Loucy (cell line): ENCODE measurements around the gene MYL5.

Source experiments
- H2AFZ ChIP-seq: fragments of 200-600 bp; sonication (generic); 2 replicates; pipeline ENCODE4 v1.6.0; 2016; ENCODE audit warnings: antibody characterized with exemption, mild to moderate bottlenecking, low read length, moderate library complexity
- H3F3A ChIP-seq: fragments of 200-600 bp; 2 replicates; pipeline ENCODE4 v1.6.0; 2016; ENCODE audit warnings: antibody characterized with exemption, low read depth, mild to moderate bottlenecking
- H3K27me3 ChIP-seq: fragments of 200-600 bp; sonication (generic); 2 replicates; pipeline ENCODE4 v1.6.1; 2014; ENCODE audit warnings: low read length, mild to moderate bottlenecking; ENCODE audit not compliant: insufficient read depth, poor library complexity, severe bottlenecking
- H3K36me3 ChIP-seq: fragments of 200-600 bp; sonication (generic); 2 replicates; pipeline ENCODE4 v1.6.1; 2016; ENCODE audit warnings: low read length; ENCODE audit not compliant: insufficient read depth
- H3K4me1 ChIP-seq: fragments of 200-600 bp; sonication (generic); 2 replicates; pipeline ENCODE4 v1.5.1; 2014; ENCODE audit warnings: low read length, mild to moderate bottlenecking; ENCODE audit not compliant: insufficient read depth, poor library complexity, severe bottlenecking
- H3K4me2 ChIP-seq: fragments of 200-600 bp; sonication (generic); 2 replicates; pipeline ENCODE4 v1.6.0; 2014; ENCODE audit warnings: antibody characterized with exemption, low read length, low read depth, mild to moderate bottlenecking; ENCODE audit not compliant: poor library complexity, severe bottlenecking
- H3K4me3 ChIP-seq: fragments of 200-600 bp; sonication (generic); 2 replicates; pipeline ENCODE4 v1.5.1; 2014; ENCODE audit warnings: low read length, mild to moderate bottlenecking, mixed read lengths; ENCODE audit not compliant: poor library complexity, severe bottlenecking
- H3K79me2 ChIP-seq: fragments of 200-600 bp; sonication (generic); 2 replicates; pipeline ENCODE4 v1.6.1; 2014; ENCODE audit warnings: low read length; ENCODE audit not compliant: insufficient read depth
- H3K9ac ChIP-seq: fragments of 200-600 bp; sonication (generic); 2 replicates; pipeline ENCODE4 v1.6.0; 2014; ENCODE audit warnings: mild to moderate bottlenecking, low read depth, low read length, moderate library complexity; ENCODE audit not compliant: poor library complexity, severe bottlenecking
- H3K9me2 ChIP-seq: fragments of 200-600 bp; sonication (generic); replicated peaks from 2 replicates; pipeline ENCODE4 v1.6.1; 2016; ENCODE audit warnings: low read depth, low read length, mixed read lengths
- H3K9me3 ChIP-seq: fragments of 200-600 bp; sonication (generic); 2 replicates; pipeline ENCODE4 v1.6.1; 2014; ENCODE audit warnings: mild to moderate bottlenecking, antibody characterized with exemption, low read length, low read depth; ENCODE audit not compliant: insufficient read depth
- H4K20me1 ChIP-seq: fragments of 200-600 bp; sonication (generic); 2 replicates; pipeline ENCODE4 v1.6.0; 2014; ENCODE audit warnings: antibody characterized with exemption, low read length, mild to moderate bottlenecking; ENCODE audit not compliant: insufficient read depth, poor library complexity, severe bottlenecking
- CTCF ChIP-seq: fragments of 200-600 bp; sonication (generic); conservative IDR thresholded peaks from 2 replicates; pipeline ENCODE4 v1.5.1; 2014; ENCODE audit warnings: mild to moderate bottlenecking, antibody characterized with exemption, low read length
- EZH2phosphoT487 ChIP-seq: fragments of 200-600 bp; IDR thresholded peaks from 2 replicates; pipeline ENCODE4 v1.6.1; 2018; ENCODE audit warnings: antibody characterized with exemption, mild to moderate bottlenecking, moderate library complexity, borderline replicate concordance

The MYL5 gene

GRCh38 chr4:686413-687040, 12.2 kb downstream of the MYL5 start:
- H3K79me2 ChIP-seq = no peaks in the 10 kb centered on the region
- no peaks in the 10 kb centered on the region for H3K4me1 ChIP-seq
- no peak overlapping the region for H3K9ac ChIP-seq
- no peak overlapping the region for H3K4me3 ChIP-seq
- no peak for TF ChIP-seq EZH2phosphoT487
- TF ChIP-seq CTCF = no peak
- H3K4me2 ChIP-seq = no peak overlapping the region
- no peaks in the 10 kb centered on the region for H3K27me3 ChIP-seq
- no peaks in the 10 kb centered on the region for H3K36me3 ChIP-seq
- H2AFZ ChIP-seq = no peak overlapping the region
- no peaks in the 10 kb centered on the region; the same call in 1 of the 2 replicates for H3K9me3 ChIP-seq
- H4K20me1 ChIP-seq = no peaks in the 10 kb centered on the region
- H3F3A ChIP-seq = no peaks in the 10 kb centered on the region
- H3K9me2 ChIP-seq = no peaks in the 10 kb centered on the region

GRCh38 chr4:687048-687970, 13.0 kb downstream of the MYL5 start:
- no peak overlapping the region for H3K4me3 ChIP-seq
- H3K4me2 ChIP-seq = no peak overlapping the region
- no peak overlapping the region for H3K9ac ChIP-seq
- no peaks in the 10 kb centered on the region for H3F3A ChIP-seq
- no peaks in the 10 kb centered on the region for H3K9me2 ChIP-seq
- H3K79me2 ChIP-seq = no peaks in the 10 kb centered on the region
- TF ChIP-seq EZH2phosphoT487 (no peak), CTCF (no peak)
- no peaks in the 10 kb centered on the region for H3K4me1 ChIP-seq
- no peaks in the 10 kb centered on the region; the same call in 1 of the 2 replicates for H3K9me3 ChIP-seq
- no peaks in the 10 kb centered on the region for H3K36me3 ChIP-seq
- no peaks in the 10 kb centered on the region for H3K27me3 ChIP-seq
- H2AFZ ChIP-seq = no peak overlapping the region
- H4K20me1 ChIP-seq = no peaks in the 10 kb centered on the region

GRCh38 chr4:687971-688853, 13.9 kb downstream of the MYL5 start:
- Histone ChIP-seq H3K9ac (no peak overlapping the region), H3K27me3 (no peaks in the 10 kb centered on the region), H3K9me3 (no peaks in the 10 kb centered on the region; the same call in 1 of the 2 replicates), H3K4me2 (no peak overlapping the region), H3K9me2 (no peaks in the 10 kb centered on the region), H3K4me3 (no peak overlapping the region), H3K36me3 (no peaks in the 10 kb centered on the region), H3F3A (no peaks in the 10 kb centered on the region), H3K4me1 (no peaks in the 10 kb centered on the region), H4K20me1 (no peaks in the 10 kb centered on the region), H3K79me2 (no peaks in the 10 kb centered on the region), H2AFZ (no peak overlapping the region)
- no peak for TF ChIP-seq CTCF
- no peak for TF ChIP-seq EZH2phosphoT487
